HepG2 (cell line): ENCODE results near the gene PSMB3. TPM values are rescaled to one million over a fixed set of nuclear protein-coding genes. Genes with fewer than 3 reads are reported as not detected.
A peak's percentile ranks its signal among the peaks of the same experiment; 100 is the strongest.

Source experiments
- AFF4 ChIP-seq: sonication (generic); formaldehyde crosslinking; IDR thresholded peaks from 2 replicates; pipeline ENCODE4 v1.4.0; 2020; ENCODE audit warnings: missing genetic modification reagents
- GABPA ChIP-seq, 2 experiments: IDR thresholded peaks; 2 replicates each; pipeline ENCODE4 v1.6.1; 2011 to 2016; ENCODE audit warnings: low read depth in 2 of 2, low read length in 1 of 2, missing biosample characterization in 1 of 2, missing genetic modification characterization in 1 of 2
- MATR3 ChIP-seq: sonication (generic); formaldehyde crosslinking; IDR thresholded peaks from 2 replicates; pipeline ENCODE4 v1.4.0; 2020; ENCODE audit warnings: missing genetic modification reagents
- MIXL1 ChIP-seq: IDR thresholded peaks from 2 replicates; pipeline ENCODE4 v1.6.1; 2016
- PAWR ChIP-seq: sonication (generic); formaldehyde crosslinking; IDR thresholded peaks from 2 replicates; pipeline ENCODE4 v1.4.0; 2020; ENCODE audit warnings: missing genetic modification reagents, mild to moderate bottlenecking, borderline replicate concordance
- PBX3 ChIP-seq: sonication (generic); formaldehyde crosslinking; IDR thresholded peaks from 2 replicates; pipeline ENCODE4 v1.8.1; 2023; ENCODE audit warnings: missing genetic modification reagents, inconsistent platforms, borderline replicate concordance
- PHF8 ChIP-seq: sonication (generic); formaldehyde crosslinking; IDR thresholded peaks from 2 replicates; pipeline ENCODE4 v1.5.0; 2020; ENCODE audit warnings: missing genetic modification reagents
- PITX1 ChIP-seq: sonication (generic); formaldehyde crosslinking; IDR thresholded peaks from 2 replicates; pipeline ENCODE4 v1.5.1; 2020; ENCODE audit warnings: mild to moderate bottlenecking, missing genetic modification reagents
- SOX6 ChIP-seq, 2 experiments: fragments of 450-650 bp in 1 of 2; sonication (generic) in 1 of 2; formaldehyde crosslinking in 1 of 2; IDR thresholded peaks; 2 replicates each; pipeline versions ENCODE4 v1.4.0 to v1.6.1; 2017 to 2020; ENCODE audit warnings: antibody characterized with exemption in 1 of 2, mild to moderate bottlenecking in 1 of 2, missing genetic modification reagents in 1 of 2
- SP1 ChIP-seq, 2 experiments: fragments of 450-650 bp in 1 of 2; sonication (generic) in 1 of 2; formaldehyde crosslinking in 1 of 2; IDR thresholded peaks; 2 replicates each; pipeline versions ENCODE4 v1.4.0 to v1.6.1; 2016 to 2020; ENCODE audit warnings: missing genetic modification reagents in 1 of 2
- TBL1XR1 ChIP-seq: fragments of 150-350 bp; IDR thresholded peaks from 2 replicates; pipeline ENCODE4 v1.6.1; 2014; ENCODE audit warnings: borderline replicate concordance, low read length; ENCODE audit not compliant: partially characterized antibody
- YEATS2 ChIP-seq: sonication (generic); formaldehyde crosslinking; IDR thresholded peaks from 2 replicates; pipeline ENCODE4 v1.4.0; 2020; ENCODE audit warnings: missing genetic modification reagents, borderline replicate concordance
- ZNF224 ChIP-seq: sonication (generic); formaldehyde crosslinking; IDR thresholded peaks from 2 replicates; pipeline ENCODE4 v1.5.0; 2020; ENCODE audit warnings: mild to moderate bottlenecking, missing genetic modification reagents
- ZNF260 ChIP-seq: sonication (generic); formaldehyde crosslinking; IDR thresholded peaks from 2 replicates; pipeline ENCODE4 v1.4.0; 2020; ENCODE audit warnings: missing genetic modification reagents, low read depth, mild to moderate bottlenecking, borderline replicate concordance
- ZNF644 ChIP-seq: IDR thresholded peaks from 2 replicates; pipeline ENCODE4 v1.6.1; 2016; ENCODE audit warnings: low read depth
- ZNF687 ChIP-seq: sonication (generic); formaldehyde crosslinking; IDR thresholded peaks from 2 replicates; pipeline ENCODE4 v1.5.1; 2020; ENCODE audit warnings: mild to moderate bottlenecking, missing genetic modification reagents, moderate library complexity
- ZNF790 ChIP-seq: sonication (generic); formaldehyde crosslinking; IDR thresholded peaks from 2 replicates; pipeline ENCODE4 v1.8.0; 2022; ENCODE audit warnings: missing genetic modification reagents, mild to moderate bottlenecking, borderline replicate concordance
- polyA plus RNA-seq, 8 experiments: library from polyadenylated mRNA; depleted of rRNA in 3 of 8; stranded (reverse) in 7 of 8; unstranded in 1 of 8; fragments of >200 nt; fragmentation: Illumina TruSeq in 4 of 8; extraction: Trizol in 4 of 8; gene quantifications; 2 replicates each; pipeline versions ENCODE4 v1.2.1 to v1.2.3, GENCODE V29; 2011 to 2016; ENCODE audit warnings: low read depth in 4 of 8, missing spikeins in 1 of 8, mixed read lengths in 1 of 8; ENCODE audit not compliant: insufficient read depth in 1 of 8
- total RNA-seq, 5 experiments: library from RNA; depleted of rRNA; stranded (reverse); fragments of >200 nt; fragmentation: Illumina TruSeq; extraction: Trizol; gene quantifications; 2 replicates each; pipeline ENCODE4 v1.2.3, GENCODE V29; 2016; ENCODE audit warnings: low read depth in 1 of 5

PSMB3 gene
- total and polyA plus RNA-seq, 2 of the 13 experiments (the other 11 are each of a cell fraction or from before 2014, with no cell fraction given) = 366 to 517 TPM

- TF ChIP-seq AFF4 (0 out of 2 replicates have a peak, but pooled peaks have one; percentile 57), SP1 (IDR thresholded peaks at IDR 0.05) (no peak), SP1 (CRISPR knock-in tag; IDR thresholded peaks at IDR 0.05) (no peak), PAWR (CRISPR knock-in tag) (no peak), ZNF644 (no peak), ZNF260 (no peak), PBX3 (CRISPR knock-in tag) (no peak), PITX1 (CRISPR knock-in tag) (peak; percentile 68; the same call in 1 of the 2 replicates), GABPA (IDR thresholded peaks at IDR 0.05; ENCODE audit: low read depth, low read length) (no peak), GABPA (CRISPR knock-in tag; IDR thresholded peaks at IDR 0.05; ENCODE audit: low read depth) (no peak), SOX6 (IDR thresholded peaks at IDR 0.05) (no peak), SOX6 (CRISPR knock-in tag; IDR thresholded peaks at IDR 0.05) (no peak; the same call in 1 of the 2 replicates), TBL1XR1 (no peak), YEATS2 (CRISPR knock-in tag) (no peak), ZNF687 (CRISPR knock-in tag) (peak; percentile 80), PHF8 (CRISPR knock-in tag) (peak; percentile 73), MATR3 (CRISPR knock-in tag) (no peak), ZNF224 (CRISPR knock-in tag) (no peak; the same call in 1 of the 2 replicates), ZNF790 (0 out of 2 replicates have a peak, but pooled peaks have one; percentile 4), MIXL1 (CRISPR knock-in tag) (no peak)
Measured at GRCh38 chr17:38798614-38799500, 46.3 kb downstream of the PSMB3 start (continued).
